ENCODE data around the gene HAUS5. TPM values are rescaled to one million over a fixed set of nuclear protein-coding genes. Genes with fewer than 3 reads are reported as not detected.

HAUS5 gene
- total and polyA plus RNA-seq, 3 donors from 2014 or later, result 24.4 to 33.9 (median 25.5) TPM

DNA sequence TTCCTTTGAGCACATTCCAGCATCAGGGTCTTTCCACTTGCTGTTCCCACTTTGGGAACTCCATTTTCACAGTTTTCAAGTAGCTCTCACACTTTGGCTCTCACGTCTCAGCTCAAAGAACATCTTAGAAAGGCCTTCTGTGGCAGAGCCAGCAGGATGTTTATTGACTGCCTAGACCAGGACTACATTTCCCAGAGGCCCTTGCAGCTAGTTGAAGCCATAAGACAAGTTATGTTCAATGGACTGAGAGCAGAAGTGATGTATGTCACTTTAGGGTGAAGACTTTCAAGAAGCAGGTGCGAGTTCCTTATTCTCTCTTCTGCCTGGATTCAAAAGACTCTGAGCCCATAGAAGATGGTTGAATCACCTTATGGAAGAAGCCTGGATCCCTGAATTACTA is 4.3 kb upstream of the HAUS5 start:
- DNase-seq, result no peak
- H3K9me3 ChIP-seq, result no peaks in the 10 kb centered on the region
- H3K4me3 ChIP-seq, result no peak overlapping the region
- H3K36me3 ChIP-seq (ENCODE audit: low read depth, missing control alignments), result no peaks in the 10 kb centered on the region
- intact Hi-C loops (cut with DNase I; ENCODE audit: low total_unique reads), result no loop called here
- TF ChIP-seq, protein P1, sequence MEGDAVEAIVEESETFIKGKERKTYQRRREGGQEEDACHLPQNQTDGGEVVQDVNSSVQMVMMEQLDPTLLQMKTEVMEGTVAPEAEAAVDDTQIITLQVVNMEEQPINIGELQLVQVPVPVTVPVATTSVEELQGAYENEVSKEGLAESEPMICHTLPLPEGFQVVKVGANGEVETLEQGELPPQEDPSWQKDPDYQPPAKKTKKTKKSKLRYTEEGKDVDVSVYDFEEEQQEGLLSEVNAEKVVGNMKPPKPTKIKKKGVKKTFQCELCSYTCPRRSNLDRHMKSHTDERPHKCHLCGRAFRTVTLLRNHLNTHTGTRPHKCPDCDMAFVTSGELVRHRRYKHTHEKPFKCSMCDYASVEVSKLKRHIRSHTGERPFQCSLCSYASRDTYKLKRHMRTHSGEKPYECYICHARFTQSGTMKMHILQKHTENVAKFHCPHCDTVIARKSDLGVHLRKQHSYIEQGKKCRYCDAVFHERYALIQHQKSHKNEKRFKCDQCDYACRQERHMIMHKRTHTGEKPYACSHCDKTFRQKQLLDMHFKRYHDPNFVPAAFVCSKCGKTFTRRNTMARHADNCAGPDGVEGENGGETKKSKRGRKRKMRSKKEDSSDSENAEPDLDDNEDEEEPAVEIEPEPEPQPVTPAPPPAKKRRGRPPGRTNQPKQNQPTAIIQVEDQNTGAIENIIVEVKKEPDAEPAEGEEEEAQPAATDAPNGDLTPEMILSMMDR (IDR thresholded peaks at IDR 0.05), result no peak
- TF ChIP-seq POLR2A (IDR thresholded peaks at IDR 0.05), result no peak
- 75 to 76% methylated on average over 2 of the region's 2 CpGs for WGBS, 2 donors
- no peak overlapping the region for H3K27ac ChIP-seq
- no peaks in the 10 kb centered on the region for H3K27me3 ChIP-seq
- peaks cover 6% of the 10 kb centered on the region for H3K4me1 ChIP-seq

DNA sequence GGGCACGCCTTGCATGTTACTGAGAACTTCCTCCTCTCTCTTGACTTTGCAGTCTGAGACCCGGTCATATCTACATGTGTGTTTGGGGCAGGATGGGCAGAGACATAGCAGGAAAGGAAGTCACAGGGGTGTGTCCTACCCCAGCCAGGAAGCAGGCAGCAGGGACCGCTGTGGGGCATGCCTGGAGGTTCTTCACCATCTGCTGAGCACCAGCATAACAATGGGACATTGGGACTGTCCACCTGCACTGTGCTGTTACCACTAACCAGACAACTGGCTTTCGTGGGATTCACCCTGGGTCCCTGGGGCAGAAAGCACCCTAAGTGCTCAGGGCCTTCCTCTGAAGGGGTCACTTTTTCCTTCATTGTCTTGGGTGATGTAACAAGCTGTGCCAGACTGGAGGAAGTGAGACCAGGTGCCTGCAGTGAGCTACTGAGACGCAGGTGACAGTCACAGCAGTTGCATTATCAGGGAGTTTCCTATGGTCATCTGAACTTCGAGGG is 2.6 kb upstream of the HAUS5 start:
- DNase-seq, result no peak
- H3K4me3 ChIP-seq, result no peak overlapping the region
- no peaks in the 10 kb centered on the region for H3K27me3 ChIP-seq
- H3K4me1 ChIP-seq, result peaks cover 6% of the 10 kb centered on the region
- H3K9me3 ChIP-seq, result no peaks in the 10 kb centered on the region
- no peaks in the 10 kb centered on the region for H3K36me3 ChIP-seq (ENCODE audit: low read depth, missing control alignments)
- TF ChIP-seq, protein P1 (IDR thresholded peaks at IDR 0.05), result no peak
- no peak for TF ChIP-seq POLR2A (IDR thresholded peaks at IDR 0.05)
- WGBS, 2 donors, result 76 to 78% methylated on average over 4 to 6 of the region's 6 CpGs
- H3K27ac ChIP-seq, result no peak overlapping the region
- intact Hi-C loops (cut with DNase I; ENCODE audit: low total_unique reads), result no loop called here

DNA sequence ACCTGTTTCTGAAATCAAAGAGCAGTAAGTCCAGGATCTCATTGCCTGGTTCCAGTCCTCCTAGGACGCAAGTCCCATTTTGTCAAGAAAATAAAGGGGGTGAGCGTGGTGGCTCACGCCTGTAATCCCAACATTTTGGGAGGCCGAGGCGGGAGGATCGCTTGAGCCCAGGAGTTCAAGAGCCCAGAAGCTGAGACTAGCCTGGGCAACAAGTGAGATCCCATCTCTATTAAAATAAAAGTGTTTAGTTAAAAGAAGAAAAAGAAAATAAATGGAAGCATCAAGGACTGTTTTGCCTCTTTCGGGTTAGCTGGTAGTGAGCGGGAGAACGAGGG is 344 bp upstream of the HAUS5 start:
- DNase-seq, result no peak
- Histone ChIP-seq H3K4me3 (peak overlapping the region; percentile 59 to 90), H3K27me3 (no peaks in the 10 kb centered on the region), H3K36me3 (ENCODE audit: low read depth, missing control alignments) (no peaks in the 10 kb centered on the region), H3K27ac (peak overlapping the region in 1 of 2 donors; percentile 9), H3K9me3 (no peaks in the 10 kb centered on the region), H3K4me1 (peaks cover 6% of the 10 kb centered on the region)
- no peak for TF ChIP-seq POLR2A (IDR thresholded peaks at IDR 0.05)
- TF ChIP-seq, protein P1 (IDR thresholded peaks at IDR 0.05), result no peak
- intact Hi-C loops (cut with DNase I; ENCODE audit: low total_unique reads), result no loop called here
- WGBS, 2 donors, result 18 to 30% methylated on average over 9 of the region's 9 CpGs

DNA sequence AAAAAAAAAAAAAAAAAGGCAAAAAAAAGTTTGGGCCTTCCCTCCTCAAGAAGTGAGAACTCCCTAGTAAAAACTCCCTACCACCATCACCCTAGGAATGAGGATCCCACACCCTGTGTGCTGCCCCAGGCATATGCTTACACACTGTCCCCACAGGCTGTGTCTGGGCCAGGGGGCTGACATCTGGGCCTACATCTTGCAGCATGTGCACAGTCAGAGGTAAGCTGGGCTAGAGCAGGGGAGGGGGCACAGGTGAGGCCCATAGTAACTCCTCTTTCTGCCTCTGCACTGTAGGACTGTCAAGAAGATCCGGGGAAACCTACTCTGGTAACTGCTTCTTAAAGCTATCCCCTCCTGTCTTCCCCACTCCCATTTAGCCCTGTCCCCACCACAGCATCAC is 1.0 kb downstream of the HAUS5 start:
- peaks cover 6% of the 10 kb centered on the region for H3K4me1 ChIP-seq
- intact Hi-C loops (cut with DNase I; ENCODE audit: low total_unique reads), result no loop called here
- WGBS, 2 donors, result 56 to 88% methylated on average over 1 of the region's 1 CpG
- no peaks in the 10 kb centered on the region for H3K9me3 ChIP-seq
- TF ChIP-seq, protein P1 (IDR thresholded peaks at IDR 0.05), result no peak
- no peak for TF ChIP-seq POLR2A (IDR thresholded peaks at IDR 0.05)
- H3K36me3 ChIP-seq (ENCODE audit: low read depth, missing control alignments), result no peaks in the 10 kb centered on the region
- H3K27me3 ChIP-seq, result no peaks in the 10 kb centered on the region
- no peak overlapping the region for H3K4me3 ChIP-seq
- H3K27ac ChIP-seq, result no peak overlapping the region
- DNase-seq, result no peak

DNA sequence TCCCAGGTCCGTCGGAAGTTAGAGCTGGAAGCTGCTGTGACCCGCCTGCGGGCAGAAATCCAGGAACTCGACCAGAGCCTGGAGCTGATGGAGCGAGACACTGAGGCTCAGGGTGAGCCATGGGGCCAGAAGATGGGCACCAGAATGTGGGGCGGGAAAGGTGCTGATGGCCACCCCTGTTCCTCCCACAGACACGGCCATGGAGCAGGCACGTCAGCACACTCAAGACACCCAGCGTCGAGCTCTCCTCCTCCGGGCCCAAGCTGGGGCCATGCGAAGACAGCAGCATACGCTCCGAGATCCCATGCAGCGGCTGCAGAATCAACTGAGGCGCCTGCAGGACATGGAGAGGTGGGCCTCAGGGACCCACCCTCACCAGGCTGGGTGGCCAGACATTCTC is 2.5 kb downstream of the HAUS5 start:
- Histone ChIP-seq H3K36me3 (ENCODE audit: low read depth, missing control alignments) (no peaks in the 10 kb centered on the region), H3K9me3 (no peaks in the 10 kb centered on the region), H3K27ac (no peak overlapping the region), H3K4me1 (peaks cover 6% of the 10 kb centered on the region), H3K27me3 (no peaks in the 10 kb centered on the region), H3K4me3 (no peak overlapping the region)
- intact Hi-C loops (cut with DNase I; ENCODE audit: low total_unique reads), result no loop called here
- WGBS, 2 donors, result 88 to 97% methylated on average over 5 to 16 of the region's 17 CpGs
- no peak for TF ChIP-seq POLR2A (IDR thresholded peaks at IDR 0.05)
- TF ChIP-seq, protein P1 (IDR thresholded peaks at IDR 0.05), result no peak
- DNase-seq, result no peak

Measured in testis (tissue), 3 donors.